SK-MEL-5 (cell line): Measurements from ENCODE around the gene SESN1. TPM values are rescaled to one million over a fixed set of nuclear protein-coding genes. Genes with fewer than 3 reads are reported as not detected.

Experiments used
- DNase-seq: peaks from one replicate; pipeline ENCODE4 v3.0.0-alpha.2; 2016; ENCODE audit warnings: low read depth, low spot score
- in situ Hi-C: cut with HindIII; loops from 2 replicates; pipeline ENCODE4 v1.10.0; 2016; ENCODE audit warnings: low sequenced_read_pairs, high pct_unique_total_duplicates, low pct_unique_long_range_greater_than_20kb
- total RNA-seq: library from RNA; depleted of rRNA; stranded (reverse); fragments of >200 nt; shearing (Covaris generic); gene quantifications from 2 replicates; pipeline ENCODE4 v1.2.3, GENCODE V29; 2014

SESN1 gene
- total RNA-seq, 1 experiment from 2014 or later, result 24.7 TPM

- no peak for DNase-seq
- in situ Hi-C loops, result no loop called here
Measured at GRCh38 chr6:108959972-108960582, 134.6 kb downstream of the SESN1 start.

- DNase-seq, result no peak
- in situ Hi-C loops, result no loop called here
Measured at GRCh38 chr6:108958900-108959770, 135.5 kb downstream of the SESN1 start.

GRCh38 chr6:108957221-108957620, 137.4 kb downstream of the SESN1 start:
- DNase-seq, result no peak
- in situ Hi-C loops, result no loop called here

- in situ Hi-C loops, result no loop called here
- DNase-seq, result no peak
Measured at GRCh38 chr6:108955329-108955949, 139.2 kb downstream of the SESN1 start.

- in situ Hi-C loops, result no loop called here
Measured at GRCh38 chr6:108953681-108954080, 141.0 kb downstream of the SESN1 start.

GRCh38 chr6:108952776-108953486, 141.7 kb downstream of the SESN1 start:
- in situ Hi-C loops, result no loop called here
- DNase-seq, result no peak

More at GRCh38 chr6:108953681-108954080, 141.0 kb downstream of the SESN1 start:
- DNase-seq, result no peak

- in situ Hi-C loops, result no loop called here
- DNase-seq, result no peak
Measured at GRCh38 chr6:108951351-108951953, 143.2 kb downstream of the SESN1 start.

GRCh38 chr6:108948181-108948661, 146.4 kb downstream of the SESN1 start:
- in situ Hi-C loops, result no loop called here
- DNase-seq, result no peak

GRCh38 chr6:108947114-108947854, 147.4 kb downstream of the SESN1 start:
- in situ Hi-C loops, result no loop called here
- no peak for DNase-seq

- DNase-seq, result no peak
- in situ Hi-C loops, result no loop called here
Measured at GRCh38 chr6:108946695-108947094, 148.0 kb downstream of the SESN1 start.

- in situ Hi-C loops, result no loop called here
- no peak for DNase-seq
Measured at GRCh38 chr6:108945681-108946159, 148.9 kb downstream of the SESN1 start.

- in situ Hi-C loops, result no loop called here
- peak; percentile 17 for DNase-seq
Measured at GRCh38 chr6:108944707-108945680, 149.7 kb downstream of the SESN1 start.

- in situ Hi-C loops, result no loop called here
Measured at GRCh38 chr6:108944071-108944470, 150.6 kb downstream of the SESN1 start.

GRCh38 chr6:108942556-108943492, 151.8 kb downstream of the SESN1 start:
- no peak for DNase-seq
- in situ Hi-C loops, result no loop called here

More at GRCh38 chr6:108944071-108944470, 150.6 kb downstream of the SESN1 start:
- DNase-seq, result no peak

- in situ Hi-C loops, result no loop called here
- no peak for DNase-seq
Measured at GRCh38 chr6:108941859-108942258, 152.8 kb downstream of the SESN1 start.
